Measurements from ENCODE around the gene SMAD1.
"Not testable (repeated sequence)": the region's sequence is repeated elsewhere in the genome, so short reads cannot be mapped to it uniquely, and the experiment has no call there.

Gene SMAD1

DNA sequence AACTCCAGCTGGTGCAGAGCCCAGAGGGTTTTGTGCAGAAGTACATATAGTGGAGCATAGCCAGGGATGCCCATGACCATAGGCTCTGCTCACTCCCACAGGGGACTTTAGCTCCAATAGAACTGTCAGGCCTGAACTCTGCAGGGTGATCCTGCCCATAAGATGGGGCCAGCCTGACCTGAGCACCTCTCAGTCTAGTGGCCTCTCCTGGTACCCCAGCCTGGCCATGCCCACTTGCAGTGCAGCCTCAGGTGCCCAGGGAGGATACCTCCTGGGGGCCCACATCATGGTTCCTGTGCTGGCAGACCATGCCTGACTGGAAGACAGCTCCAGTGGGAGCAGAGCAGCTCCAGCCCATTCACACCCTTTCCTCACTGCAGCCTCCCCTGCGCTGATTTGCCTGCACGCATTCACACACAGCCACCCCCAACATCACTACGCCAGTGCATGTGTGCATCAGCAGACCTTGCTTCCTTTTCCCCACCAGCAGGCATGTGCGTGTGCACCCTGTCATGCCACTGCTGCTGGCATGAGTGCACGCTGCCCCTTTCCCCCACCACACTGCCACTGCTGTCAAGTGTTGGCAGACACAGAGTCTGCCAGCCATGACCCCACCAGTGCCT lies 84.5 kb downstream of the SMAD1 start:
- DNase-seq = no peak

DNA sequence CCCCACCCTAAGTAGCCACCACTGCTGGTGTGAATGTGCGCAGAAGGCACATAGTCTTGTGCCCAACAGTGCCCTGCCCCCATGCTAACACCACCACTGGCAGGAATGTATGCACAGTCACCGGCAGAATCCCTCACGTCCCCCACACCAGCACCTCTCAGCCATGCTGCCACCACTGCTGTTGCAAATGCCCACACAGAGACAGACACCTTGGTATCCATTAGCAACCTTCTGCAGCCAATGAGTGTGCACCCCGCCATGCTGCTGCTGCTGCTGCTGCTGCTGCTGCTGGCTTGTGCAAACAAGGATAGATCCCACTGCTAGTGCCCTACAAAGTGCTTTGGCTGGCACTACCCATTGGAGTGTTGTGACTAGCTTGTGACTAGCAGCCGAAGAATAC lies 85.1 kb downstream of the SMAD1 start:
- DNase-seq = no peak

DNA sequence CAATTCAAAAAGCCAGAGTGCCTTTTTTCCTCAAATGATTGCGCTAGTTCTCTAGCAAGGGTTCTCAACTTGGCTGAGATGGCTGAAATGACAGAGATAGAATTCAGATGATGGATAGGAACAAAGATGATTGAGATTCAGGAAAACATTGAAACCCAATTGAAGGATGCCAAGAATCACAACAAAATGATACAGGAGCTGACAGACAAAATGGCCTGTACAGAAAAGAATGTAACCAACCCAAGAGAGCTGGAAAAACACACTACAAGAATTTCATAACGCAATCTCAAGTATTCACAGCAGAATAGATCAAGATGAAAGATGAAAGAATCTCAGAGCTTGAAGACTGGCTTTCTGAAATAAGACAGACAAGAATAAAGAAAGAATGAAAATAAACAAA lies 85.9 kb downstream of the SMAD1 start:
- no peak for DNase-seq

DNA sequence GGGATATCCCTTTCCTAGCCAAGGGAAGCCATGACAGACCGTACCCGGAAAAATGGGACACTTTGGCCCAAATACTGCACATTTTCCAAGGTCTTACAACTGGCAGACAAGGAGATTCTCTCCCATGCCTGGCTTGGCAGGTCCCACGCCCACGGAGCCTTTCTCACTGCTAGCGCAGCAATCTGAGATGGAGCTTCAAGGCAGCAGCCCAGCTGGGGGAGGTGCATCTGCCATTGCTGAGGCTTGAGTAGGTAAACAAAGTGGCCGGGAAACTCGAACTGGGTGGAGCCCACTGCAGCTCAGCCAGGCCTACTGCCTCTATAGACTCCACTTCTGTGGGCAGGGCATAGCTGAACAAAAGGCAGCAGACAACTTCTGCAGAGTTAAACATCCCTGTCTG lies 92.9 kb downstream of the SMAD1 start:
- DNase-seq = not testable (repeated sequence)

DNA sequence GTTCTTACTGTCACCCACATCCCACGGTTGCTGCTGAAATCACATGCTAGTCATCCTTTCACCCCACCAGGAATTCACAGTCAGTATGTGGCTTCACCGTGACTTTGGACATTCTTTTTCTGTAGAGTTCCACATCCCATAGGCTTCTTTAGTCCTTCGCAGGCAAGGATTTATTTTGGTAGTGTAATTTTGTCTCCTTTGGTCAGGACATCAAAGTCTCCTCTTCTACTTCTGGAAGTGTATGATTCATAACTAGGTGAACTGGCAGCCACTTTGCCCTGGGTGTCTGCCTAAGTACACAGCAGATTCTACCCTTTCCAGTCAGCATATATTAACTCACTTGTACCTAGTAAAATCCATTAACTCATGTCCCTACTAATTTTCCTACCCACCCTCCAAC lies 99.3 kb downstream of the SMAD1 start:
- DNase-seq = no peak

DNA sequence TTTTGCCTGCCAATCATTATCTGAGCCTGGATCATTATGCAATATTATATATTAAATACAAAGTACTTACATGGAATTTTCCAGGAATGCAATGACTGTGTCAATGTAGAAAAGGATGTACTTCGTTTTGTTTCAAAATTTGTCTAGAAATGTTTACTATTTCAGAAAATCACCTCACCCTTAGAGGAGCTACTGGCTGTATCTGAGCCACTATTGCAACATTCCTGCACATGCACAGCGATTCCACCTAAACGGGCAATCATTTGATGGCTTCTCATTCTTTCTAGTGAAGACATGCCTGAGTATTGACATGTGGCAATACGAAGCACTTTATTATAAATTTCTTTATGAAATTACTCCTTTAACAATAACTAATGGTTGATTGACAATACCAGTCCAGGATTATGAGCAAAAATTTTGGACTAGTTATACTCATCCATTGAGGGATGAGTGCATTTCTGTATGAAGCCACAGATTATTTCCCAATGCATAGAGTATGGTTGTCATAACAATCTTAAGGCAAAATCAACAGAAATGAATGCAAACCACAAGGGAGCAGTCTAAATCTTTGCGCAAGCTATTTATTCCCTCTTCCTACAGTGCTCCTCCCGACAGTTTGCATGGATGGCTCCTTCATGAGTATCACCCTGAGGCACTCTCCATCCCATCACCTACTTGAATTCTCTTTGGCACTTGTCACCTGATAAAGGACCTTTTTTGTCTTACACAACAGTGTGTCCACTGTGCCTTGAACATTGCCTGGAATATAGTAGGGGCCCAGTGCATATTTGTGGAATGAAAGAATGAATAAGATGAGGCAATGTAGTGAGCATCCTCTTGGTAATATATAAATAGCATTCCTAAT lies 101.8 kb downstream of the SMAD1 start:
- no peak for DNase-seq

DNA sequence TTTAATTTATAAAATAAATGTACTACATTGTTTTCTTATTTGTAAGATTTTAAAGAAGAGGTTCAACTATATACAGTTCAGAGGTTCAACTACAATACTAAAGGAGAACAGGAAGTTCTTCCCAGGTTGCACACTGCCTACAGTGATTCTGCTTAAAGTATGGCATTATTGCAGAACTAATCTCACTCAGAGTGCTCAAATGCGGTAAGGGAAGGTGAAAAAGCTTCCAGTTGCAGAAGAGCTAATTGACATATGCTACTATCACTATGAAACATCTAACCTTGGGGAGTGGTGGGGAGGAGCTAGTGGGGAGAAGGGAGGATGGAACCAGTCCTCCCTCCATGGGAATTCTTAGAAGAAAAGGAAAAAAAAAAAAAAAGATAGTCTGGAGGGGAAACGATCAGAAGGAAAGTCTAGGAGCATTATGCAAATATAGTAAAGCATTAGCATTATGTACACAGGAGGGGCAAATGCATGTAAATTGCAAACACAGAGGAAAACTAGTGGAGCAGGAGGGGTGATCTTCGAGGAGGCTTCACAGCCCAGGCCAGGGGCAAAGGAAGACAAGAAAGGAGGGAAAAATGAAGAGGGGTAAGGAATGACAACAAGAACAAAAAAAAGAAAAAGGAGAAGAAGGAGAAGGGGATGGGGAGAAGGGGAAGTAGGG lies 105.6 kb downstream of the SMAD1 start:
- DNase-seq = no peak

DNA sequence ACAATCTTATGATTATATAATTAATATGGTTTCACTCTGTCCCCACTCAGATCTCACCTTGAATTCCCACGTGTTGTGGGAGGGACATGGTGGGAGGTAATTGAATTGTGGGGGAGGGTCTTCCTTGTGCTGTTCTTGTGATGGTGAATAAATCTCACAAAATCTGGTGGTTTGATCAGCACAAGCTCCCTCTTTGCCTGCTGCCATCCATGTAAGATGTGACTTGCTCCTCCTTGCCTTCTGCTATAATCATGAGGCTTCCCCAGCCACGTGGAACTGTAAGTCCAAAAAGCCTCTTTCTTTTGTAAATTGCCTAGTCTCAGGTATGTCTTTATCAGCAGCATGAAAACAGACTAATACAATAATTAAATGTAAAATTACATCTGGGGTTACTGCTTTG lies 107.7 kb downstream of the SMAD1 start:
- DNase-seq = not testable (repeated sequence)

DNA sequence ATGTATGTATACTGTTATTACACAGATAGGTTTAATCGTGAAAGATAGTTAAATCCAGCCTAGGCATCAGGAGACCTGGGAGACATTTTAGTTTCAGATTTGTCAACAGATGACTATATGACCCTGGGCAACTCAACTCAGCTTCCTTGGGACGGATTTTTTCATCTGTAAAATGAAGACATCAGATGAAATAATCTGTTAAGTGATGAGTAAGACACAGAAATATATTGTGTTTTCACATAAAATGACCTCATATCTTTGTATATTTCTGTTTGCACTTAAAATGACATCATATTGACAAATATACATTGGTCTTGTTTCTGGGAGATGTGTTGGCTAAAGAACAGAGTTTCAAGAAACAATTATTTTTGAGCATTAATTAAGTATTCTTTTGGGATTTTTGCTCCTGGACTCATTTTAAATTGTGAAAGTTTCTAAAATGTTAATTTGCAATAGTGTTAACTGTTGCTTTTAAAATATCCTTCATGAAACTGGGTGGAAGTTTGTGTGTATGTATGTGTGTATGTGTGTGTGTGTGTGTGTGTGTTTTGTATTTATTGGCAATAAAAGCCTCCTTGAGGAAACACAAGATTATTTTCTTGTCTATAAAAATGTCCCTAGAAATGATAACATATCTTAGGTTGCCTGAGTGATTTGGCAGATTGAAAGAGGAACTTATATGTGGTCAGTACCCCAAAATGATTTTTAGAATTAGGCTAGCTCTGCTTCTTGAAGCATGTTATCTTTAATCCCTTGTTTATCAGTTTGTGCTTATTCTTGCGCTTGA lies 108.5 kb downstream of the SMAD1 start:
- DNase-seq = no peak

DNA sequence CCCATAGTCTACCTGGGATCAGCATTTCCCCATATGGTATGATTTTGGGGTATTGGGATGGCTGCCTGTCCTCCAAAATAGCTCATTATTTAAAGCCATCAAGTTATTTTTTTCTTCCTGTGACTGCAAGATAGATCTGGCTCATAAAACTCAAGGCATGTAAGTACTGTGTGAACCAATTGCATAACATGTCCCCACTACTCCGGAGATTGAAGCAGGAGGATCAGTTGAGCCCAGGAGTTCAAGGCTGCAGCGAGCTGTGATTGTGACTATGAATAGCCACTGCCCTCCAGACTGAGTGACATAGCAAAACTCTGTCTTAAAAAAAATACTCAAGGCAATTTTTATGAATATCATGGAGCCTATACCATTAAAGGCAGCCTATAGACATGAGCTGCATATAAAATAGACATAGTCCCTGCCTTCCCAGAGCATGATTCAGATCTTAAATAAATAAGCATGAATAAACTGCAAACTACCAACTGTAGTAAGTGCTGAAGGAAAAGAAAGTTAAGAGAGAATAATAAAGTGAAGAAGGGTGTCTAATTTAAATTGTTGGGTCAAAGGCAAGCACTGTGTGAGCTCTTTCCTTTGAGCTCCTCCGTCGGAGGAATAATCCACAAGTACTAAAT lies 120.6 kb downstream of the SMAD1 start:
- DNase-seq = no peak

DNA sequence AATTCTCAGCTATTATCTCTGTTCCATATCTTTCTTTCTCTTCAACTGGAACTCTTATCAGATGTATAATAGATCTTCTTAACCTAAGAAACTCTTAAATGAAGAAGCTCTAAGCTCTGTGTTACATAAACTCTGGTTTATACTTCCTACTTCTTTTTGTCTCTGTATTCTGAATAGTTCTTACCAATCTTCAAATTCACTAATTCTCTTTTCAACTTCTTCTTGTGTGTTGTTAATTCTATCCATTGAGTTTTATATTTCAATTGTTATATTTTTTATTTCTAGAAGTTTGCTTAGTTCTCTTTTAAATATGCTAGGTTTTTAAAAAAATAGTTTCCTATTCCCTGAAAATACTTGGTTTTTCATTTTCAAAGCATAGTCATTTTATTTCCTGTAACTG lies 124.3 kb downstream of the SMAD1 start:
- DNase-seq = no peak

Measured in stimulated activated CD4-positive, alpha-beta T cell treated with anti-CD3 and anti-CD28 coated beads, Interleukin-1b, Interleukin-23, amount 100 ng/mL, for 48 hours (primary cell).